ENCODE measurements around the gene CDC25B. TPM values are rescaled to one million over a fixed set of nuclear protein-coding genes. Genes with fewer than 3 reads are reported as not detected.
"Not testable (repeated sequence)": the region's sequence is repeated elsewhere in the genome, so short reads cannot be mapped to it uniquely, and the experiment has no call there.

The CDC25B gene
- total RNA-seq, 2 donors from 2014 or later, result 19.5 to 33.5 TPM

- ATAC-seq (no peak), DNase-seq (no peak)
- intact Hi-C loops (cut with DNase I, micrococcal nuclease), result no loop called here
These were observed 13.0 kb upstream of the CDC25B start for GRCh38 chr20:3783068-3783489.

- intact Hi-C loops (cut with DNase I, micrococcal nuclease), result no loop called here
- no peak for ATAC-seq
- DNase-seq, result no peak
These were observed 12.5 kb upstream of the CDC25B start for GRCh38 chr20:3783511-3784195.

- DNase-seq (no peak), ATAC-seq (no peak)
- intact Hi-C loops (cut with DNase I, micrococcal nuclease), result no loop called here
These were observed 11.8 kb upstream of the CDC25B start for GRCh38 chr20:3784216-3784853.

- intact Hi-C loops (cut with DNase I, micrococcal nuclease), result no loop called here
- ATAC-seq (no peak), DNase-seq (no peak)
These were observed 11.3 kb upstream of the CDC25B start for GRCh38 chr20:3784863-3785239.

- DNase-seq (no peak), ATAC-seq (no peak)
- intact Hi-C loops (cut with DNase I, micrococcal nuclease), result no loop called here
These were observed 10.6 kb upstream of the CDC25B start for GRCh38 chr20:3785240-3786125.

- intact Hi-C loops (cut with DNase I, micrococcal nuclease), result no loop called here
- ATAC-seq (peak; percentile 24), DNase-seq (peak; percentile 57 to 71)
These were observed 10.0 kb upstream of the CDC25B start for GRCh38 chr20:3786126-3786484.

- peak; percentile 83 for ATAC-seq
- intact Hi-C loops (cut with DNase I, micrococcal nuclease), result no loop called here
These were observed 9.3 kb upstream of the CDC25B start, which contains the start of gene CENPB for GRCh38 chr20:3786665-3787323. CENPB (minus strand) TSS chr20:3786740; CDS start chr20:3786483, 257 bp downstream.

GRCh38 chr20:3787324-3788014, 8.6 kb upstream of the CDC25B start:
- ATAC-seq (no peak), DNase-seq (no peak)
- intact Hi-C loops (cut with DNase I, micrococcal nuclease), result no loop called here

More at GRCh38 chr20:3786665-3787323, 9.3 kb upstream of the CDC25B start, which contains the start of gene CENPB:
- peak; percentile 78 to 93 for DNase-seq

- ATAC-seq (peak; percentile 67), DNase-seq (peak; percentile 67)
- intact Hi-C loops (cut with DNase I, micrococcal nuclease), result no loop called here
These were observed 7.4 kb upstream of the CDC25B start for GRCh38 chr20:3788685-3789155.

GRCh38 chr20:3789201-3789600, 6.9 kb upstream of the CDC25B start:
- ATAC-seq; intact Hi-C loops (cut with DNase I, micrococcal nuclease); DNase-seq: not testable (repeated sequence)

GRCh38 chr20:3794168-3794567, 1.9 kb upstream of the CDC25B start:
- DNase-seq; ATAC-seq; intact Hi-C loops (cut with DNase I, micrococcal nuclease): not testable (repeated sequence)

- DNase-seq (peak in 1 of 2 donors; percentile 43), ATAC-seq (no peak)
- intact Hi-C loops (cut with DNase I, micrococcal nuclease), result no loop called here
These were observed 1.2 kb upstream of the CDC25B start for GRCh38 chr20:3794701-3795420.

GRCh38 chr20:3796477-3797225, 541 bp downstream of the CDC25B start:
- peak; percentile 8 for ATAC-seq
- intact Hi-C loops (cut with DNase I, micrococcal nuclease), result no loop called here
- DNase-seq, result peak; percentile 34 to 36

- intact Hi-C loops (cut with DNase I, micrococcal nuclease), result no loop called here
- peak in 1 of 2 donors; percentile 26 for DNase-seq
- ATAC-seq, result no peak
These were observed 1.1 kb downstream of the CDC25B start for GRCh38 chr20:3797226-3797545.

- DNase-seq (peak; percentile 55 to 76), ATAC-seq (peak; percentile 14)
- intact Hi-C loops (cut with DNase I, micrococcal nuclease), result no loop called here
These were observed 1.7 kb downstream of the CDC25B start for GRCh38 chr20:3797592-3798372.

GRCh38 chr20:3798373-3798768, 2.3 kb downstream of the CDC25B start:
- peak in 1 of 2 donors; percentile 31 for DNase-seq
- ATAC-seq, result no peak

More at GRCh38 chr20:3798373-3798768, 2.3 kb downstream of the CDC25B start:
- intact Hi-C loops (cut with DNase I, micrococcal nuclease), result no loop called here
